H9 (cell line): ENCODE measurements around the gene NDRG2. TPM values are rescaled to one million over a fixed set of nuclear protein-coding genes. Genes with fewer than 3 reads are reported as not detected.

Experiments
- DNase-seq: peaks from one replicate; pipeline ENCODE4 v3.0.0-alpha.2; 2017
- H2AFZ ChIP-seq: one replicate; pipeline ENCODE4 v1.6.1; 2013; ENCODE audit warnings: mild to moderate bottlenecking, low read length, control low read depth, moderate library complexity
- H2AK5ac ChIP-seq: 2 replicates; pipeline ENCODE4 v1.6.1; 2013; ENCODE audit warnings: low read length, control low read depth, mixed read lengths; ENCODE audit not compliant: insufficient read length
- H2BK120ac ChIP-seq: one replicate; pipeline ENCODE4 v1.6.1; 2013; ENCODE audit warnings: low read depth, mild to moderate bottlenecking, low read length, control low read depth, inconsistent platforms; ENCODE audit not compliant: poor library complexity, severe bottlenecking
- H2BK12ac ChIP-seq: 2 replicates; pipeline ENCODE4 v1.6.1; 2013; ENCODE audit warnings: low read length, control low read depth, mixed read lengths, low read depth; ENCODE audit not compliant: insufficient read length
- H2BK15ac ChIP-seq: 2 replicates; pipeline ENCODE4 v1.6.1; 2013; ENCODE audit warnings: low read depth, low read length, control low read depth
- H2BK20ac ChIP-seq: one replicate; pipeline ENCODE4 v1.6.1; 2013; ENCODE audit warnings: low read depth, mild to moderate bottlenecking, low read length, control low read depth, inconsistent platforms; ENCODE audit not compliant: poor library complexity, severe bottlenecking
- H2BK5ac ChIP-seq: 2 replicates; pipeline ENCODE4 v1.6.1; 2013; ENCODE audit warnings: low read length, control low read depth, mixed read lengths; ENCODE audit not compliant: insufficient read length
- H3K14ac ChIP-seq: 2 replicates; pipeline ENCODE4 v1.6.1; 2013; ENCODE audit warnings: low read length, control low read depth; ENCODE audit not compliant: insufficient read depth
- H3K18ac ChIP-seq: 2 replicates; pipeline ENCODE4 v1.6.1; 2013; ENCODE audit warnings: low read depth, mild to moderate bottlenecking, mixed read lengths, low read length, control low read depth; ENCODE audit not compliant: insufficient read length
- H3K23ac ChIP-seq: 2 replicates; pipeline ENCODE4 v1.6.1; 2013; ENCODE audit warnings: low read length, control low read depth, mixed read lengths, low read depth; ENCODE audit not compliant: insufficient read length
- H3K23me2 ChIP-seq: 2 replicates; pipeline ENCODE4 v1.6.1; 2013; ENCODE audit warnings: low read depth, mild to moderate bottlenecking, mixed read lengths, low read length, control low read depth; ENCODE audit not compliant: insufficient read length, poor library complexity, severe bottlenecking
- H3K27ac ChIP-seq: 2 replicates; pipeline ENCODE4 v1.5.1; 2013; ENCODE audit warnings: low read length, control low read depth, mixed read lengths, low read depth; ENCODE audit not compliant: insufficient read length
- H3K27me3 ChIP-seq: 2 replicates; pipeline ENCODE4 v1.6.1; 2013; ENCODE audit warnings: low read length, control low read depth, inconsistent platforms; ENCODE audit not compliant: insufficient read depth
- H3K4ac ChIP-seq: 2 replicates; pipeline ENCODE4 v1.6.1; 2013; ENCODE audit warnings: low read depth, mild to moderate bottlenecking, control low read depth, inconsistent platforms, low read length, moderate library complexity
- H3K4me1 ChIP-seq: 2 replicates; pipeline ENCODE4 v1.6.1; 2013; ENCODE audit warnings: low read length, control low read depth, inconsistent platforms; ENCODE audit not compliant: insufficient read depth
- H3K4me2 ChIP-seq: 2 replicates; pipeline ENCODE4 v1.6.1; 2013; ENCODE audit warnings: low read length, control low read depth, mixed read lengths; ENCODE audit not compliant: insufficient read length, insufficient read depth
- H3K56ac ChIP-seq: 2 replicates; pipeline ENCODE4 v1.6.1; 2013; ENCODE audit warnings: low read depth, mild to moderate bottlenecking, mixed read lengths, low read length, control low read depth; ENCODE audit not compliant: insufficient read length
- H3K79me1 ChIP-seq: 2 replicates; pipeline ENCODE4 v1.6.1; 2013; ENCODE audit warnings: low read depth, mild to moderate bottlenecking, moderate library complexity, low read length, control low read depth, inconsistent platforms; ENCODE audit not compliant: insufficient read depth, poor library complexity, severe bottlenecking
- H3K79me2 ChIP-seq: 2 replicates; pipeline ENCODE4 v1.6.1; 2013; ENCODE audit warnings: low read length, control low read depth, inconsistent platforms; ENCODE audit not compliant: insufficient read depth
- H3K9ac ChIP-seq: 2 replicates; pipeline ENCODE4 v1.6.1; 2013; ENCODE audit warnings: low read length, control low read depth, mixed read lengths; ENCODE audit not compliant: insufficient read length; ENCODE audit errors: extremely low read depth
- H3K9me3 ChIP-seq: one replicate; pipeline ENCODE4 v1.6.1; 2013; ENCODE audit warnings: low read depth, low read length, inconsistent platforms; ENCODE audit not compliant: control insufficient read depth
- H3T11ph ChIP-seq: one replicate; pipeline ENCODE4 v1.6.1; 2013; ENCODE audit warnings: mild to moderate bottlenecking, low read length, control low read depth, inconsistent platforms
- H4K20me1 ChIP-seq: one replicate; pipeline ENCODE4 v1.6.1; 2013; ENCODE audit not compliant: control insufficient read depth, insufficient read length, insufficient read depth
- H4K5ac ChIP-seq: 2 replicates; pipeline ENCODE4 v1.6.1; 2013; ENCODE audit warnings: low read depth, mild to moderate bottlenecking, mixed read lengths, low read length, control low read depth; ENCODE audit not compliant: insufficient read length
- H4K8ac ChIP-seq: replicated peaks from 2 replicates; pipeline ENCODE4 v1.6.1; 2013; ENCODE audit warnings: low read length, control low read depth, mixed read lengths, low read depth; ENCODE audit not compliant: insufficient read length
- H4K91ac ChIP-seq: 2 replicates; pipeline ENCODE4 v1.6.1; 2013; ENCODE audit warnings: low read depth, mild to moderate bottlenecking, moderate library complexity, mixed read lengths, low read length, control low read depth; ENCODE audit not compliant: insufficient read length
- H3K27ac Mint-ChIP-seq, 3 experiments: 2 replicates in 2 of 3; 3 replicates in 1 of 3; pipeline ENCODE4 v1.8.0; 2020 to 2021; ENCODE audit warnings: mixed read lengths in 3 of 3, mild to moderate bottlenecking in 1 of 3, moderate library complexity in 1 of 3
- H3K27me3 Mint-ChIP-seq: 2 replicates; pipeline ENCODE4 v1.8.0; 2021; ENCODE audit warnings: low read depth, mild to moderate bottlenecking, moderate library complexity, mixed read lengths
- H3K36me3 Mint-ChIP-seq, 3 experiments: 2 replicates in 2 of 3; 3 replicates in 1 of 3; pipeline ENCODE4 v1.8.0; 2020 to 2021; ENCODE audit warnings: low read depth in 3 of 3, mixed read lengths in 3 of 3; ENCODE audit not compliant: insufficient read depth in 1 of 3
- H3K4me1 Mint-ChIP-seq, 2 experiments: 2 replicates each; pipeline ENCODE4 v1.8.0; 2020; ENCODE audit warnings: mixed read lengths in 2 of 2
- H3K4me3 Mint-ChIP-seq, 2 experiments: 2 replicates in 1 of 2; 3 replicates in 1 of 2; pipeline ENCODE4 v1.8.0; 2020 to 2021; ENCODE audit warnings: mild to moderate bottlenecking in 2 of 2, mixed read lengths in 2 of 2, moderate library complexity in 1 of 2
- H3K9me3 Mint-ChIP-seq, 2 experiments: 2 replicates in 1 of 2; 3 replicates in 1 of 2; pipeline ENCODE4 v1.8.0; 2020; ENCODE audit warnings: mild to moderate bottlenecking in 2 of 2, mixed read lengths in 2 of 2, moderate library complexity in 1 of 2
- CTCF ChIP-seq: fragments of 200-600 bp; sonication (generic); conservative IDR thresholded peaks from 3 replicates; pipeline ENCODE4 v1.8.0; 2021; ENCODE audit warnings: antibody characterized with exemption, mild to moderate bottlenecking
- WGBS: extraction: QIAGEN DNeasy Blood & Tissue Kit; methylation state at CpG from one replicate; pipeline ENCODE4 v1.1.7; 2013; ENCODE audit warnings: missing lambda C conversion rate, low lambda C conversion rate, mixed read lengths; ENCODE audit not compliant: insufficient read length; ENCODE audit errors: extremely low coverage; 5-methylcytosine and 5-hydroxymethylcytosine counted together
- total RNA-seq: library from RNA; stranded (reverse); gene quantifications from 2 replicates; pipeline ENCODE4 v1.2.1, GENCODE V29; 2021

NDRG2 gene
- total RNA-seq, 1 experiment from 2014 or later = 20.6 TPM

- Histone ChIP-seq H2BK5ac (no peak overlapping the region), H2BK120ac (no peak overlapping the region), H3K4me1 (no peaks in the 10 kb centered on the region; the same call in 1 of the 2 replicates), H2BK20ac (no peak overlapping the region), H3K27ac (no peak overlapping the region), H4K20me1 (no peaks in the 10 kb centered on the region), H3K18ac (no peak overlapping the region), H3K4ac (no peak overlapping the region), H3K23me2 (no peaks in the 10 kb centered on the region), H2AFZ (no peak overlapping the region), H3K56ac (no peak overlapping the region), H4K8ac (no peak overlapping the region), H3K4me2 (no peak overlapping the region), H3K27me3 (no peaks in the 10 kb centered on the region), H2BK12ac (no peak overlapping the region), H2AK5ac (no peak overlapping the region), H2BK15ac (no peak overlapping the region), H4K91ac (no peak overlapping the region), H3K79me1 (no peaks in the 10 kb centered on the region), H3K79me2 (no peaks in the 10 kb centered on the region), H3K9me3 (no peaks in the 10 kb centered on the region), H4K5ac (no peak overlapping the region), H3K14ac (no peak overlapping the region), H3T11ph (no peak overlapping the region), H3K23ac (no peak overlapping the region), H3K9ac (no peak overlapping the region)
- no peak for DNase-seq
- Mint-ChIP-seq H3K36me3 (peaks cover 6 to 21% (median 8%) of the 10 kb centered on the region in 3 experiments; a peak in 4 of 7 replicates), H3K4me1 (peaks cover 15 to 17% of the 10 kb centered on the region in 2 experiments), H3K27ac (0 out of 7 replicates have a peak overlapping the region, but pooled peaks of 1 of the 3 experiments have one; percentile 23), H3K4me3 (no peak overlapping the region), H3K27me3 (peaks cover 18% of the 10 kb centered on the region), H3K9me3 (no peaks in the 10 kb centered on the region)
- WGBS = no CpG with 5 or more reads among the region's 28 CpGs
- TF ChIP-seq CTCF = no peak
Observed at GRCh38 chr14:21017528-21018245, 7.2 kb downstream of the NDRG2 start.
